NT2/D1 (cell line): ENCODE results near the gene EMILIN2.

ENCODE experiments used
- YY1 ChIP-seq: IDR thresholded peaks from 2 replicates; pipeline ENCODE4 v1.6.1; 2011; ENCODE audit not compliant: insufficient read length, insufficient read depth
- ZNF274 ChIP-seq: IDR thresholded peaks from 2 replicates; pipeline ENCODE4 v1.6.1; 2011; ENCODE audit warnings: mild to moderate bottlenecking, low read depth, low read length

DNA sequence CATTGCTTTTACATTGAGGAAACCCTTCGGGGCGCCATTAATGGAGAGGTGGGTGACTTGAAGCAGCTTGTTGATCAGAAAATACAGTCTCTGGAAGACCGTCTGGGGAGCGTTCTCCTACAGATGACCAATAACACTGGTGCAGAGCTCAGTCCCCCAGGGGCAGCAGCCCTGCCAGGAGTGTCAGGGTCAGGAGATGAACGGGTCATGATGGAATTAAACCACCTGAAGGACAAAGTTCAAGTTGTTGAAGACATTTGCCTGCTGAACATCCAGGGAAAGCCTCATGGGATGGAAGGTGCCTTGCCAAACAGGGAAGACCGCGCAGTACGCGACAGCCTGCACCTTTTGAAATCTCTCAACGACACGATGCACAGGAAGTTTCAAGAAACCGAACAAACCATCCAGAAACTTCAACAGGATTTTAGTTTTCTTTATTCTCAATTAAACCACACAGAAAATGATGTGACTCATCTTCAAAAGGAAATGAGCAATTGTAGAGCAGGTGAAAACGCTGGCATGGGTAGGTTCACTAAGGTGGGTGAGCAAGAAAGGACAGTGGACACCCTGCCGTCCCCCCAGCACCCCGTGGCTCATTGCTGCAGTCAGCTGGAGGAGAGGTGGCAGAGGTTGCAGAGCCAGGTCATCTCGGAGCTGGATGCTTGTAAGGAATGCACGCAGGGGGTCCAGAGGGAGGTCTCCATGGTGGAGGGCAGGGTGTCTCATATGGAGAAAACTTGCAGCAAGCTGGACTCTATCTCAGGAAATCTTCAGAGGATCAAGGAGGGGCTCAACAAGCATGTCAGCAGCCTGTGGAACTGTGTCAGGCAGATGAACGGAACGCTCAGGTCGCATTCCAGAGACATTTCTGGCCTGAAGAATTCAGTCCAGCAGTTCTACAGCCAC lies 45.0 kb downstream of the EMILIN2 start:
- TF ChIP-seq YY1 (no peak), ZNF274 (no peak)
